ENCODE data around the gene UBL3. TPM values are rescaled to one million over a fixed set of nuclear protein-coding genes. Genes with fewer than 3 reads are reported as not detected.

UBL3 gene, protein sequence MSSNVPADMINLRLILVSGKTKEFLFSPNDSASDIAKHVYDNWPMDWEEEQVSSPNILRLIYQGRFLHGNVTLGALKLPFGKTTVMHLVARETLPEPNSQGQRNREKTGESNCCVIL
- 10 to 100 TPM; 12.3 to 14.1 (median 14.1) TPM for total RNA-seq

DNA sequence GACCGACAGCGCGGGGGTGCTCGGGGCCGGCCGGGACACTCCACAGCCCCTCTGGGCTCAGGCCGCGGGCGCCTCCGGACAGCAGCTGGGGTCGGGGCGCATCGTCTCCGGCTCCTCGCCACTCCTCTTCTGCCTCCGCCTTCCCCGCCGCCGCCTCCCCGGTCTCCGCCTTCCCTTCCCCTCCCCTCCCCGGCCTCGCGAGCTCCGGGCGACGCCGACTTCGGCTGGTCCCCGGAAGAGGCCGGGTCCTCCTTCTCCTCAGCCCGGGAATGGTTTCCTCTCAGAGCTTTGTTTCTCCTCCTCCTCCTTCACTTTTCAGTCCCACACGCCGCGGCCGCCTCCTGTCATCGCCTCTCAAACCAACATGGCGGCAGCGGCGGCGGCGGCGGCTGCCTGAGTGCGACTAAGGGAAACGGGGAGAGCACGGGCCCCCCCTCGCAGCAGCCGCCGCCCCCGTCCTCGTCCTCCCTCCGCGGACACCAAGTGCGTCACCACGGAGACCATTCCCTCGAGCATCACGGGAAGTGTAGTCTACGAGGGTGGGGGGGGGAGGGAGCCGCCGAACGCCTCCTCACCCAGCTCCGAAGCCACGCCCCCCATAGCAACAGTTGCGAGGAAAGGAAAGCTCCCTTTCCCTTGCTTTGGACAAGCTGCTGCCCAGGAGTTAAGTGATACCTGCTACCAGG, at the start of gene UBL3:
UBL3 (minus strand) TSS at position 405 of the 686 bp plus-strand sequence. CDS start 1,079 bp downstream, outside the sequence.
- Mint-ChIP-seq H3K9me3 (no peaks in the 10 kb centered on the region), H3K4me3 (peak within 1 kb of the TSS; percentile 94), H3K4me1 (ENCODE audit: low read depth) (peaks cover 31% of the 10 kb centered on the region), H3K27me3 (ENCODE audit: low read depth) (no peaks in the 10 kb centered on the region), H3K36me3 (ENCODE audit: insufficient read depth) (peaks cover 2% of the 10 kb centered on the region)
- DNase-seq (peak; percentile 93), ATAC-seq (peak; percentile 87 to 89)

DNA sequence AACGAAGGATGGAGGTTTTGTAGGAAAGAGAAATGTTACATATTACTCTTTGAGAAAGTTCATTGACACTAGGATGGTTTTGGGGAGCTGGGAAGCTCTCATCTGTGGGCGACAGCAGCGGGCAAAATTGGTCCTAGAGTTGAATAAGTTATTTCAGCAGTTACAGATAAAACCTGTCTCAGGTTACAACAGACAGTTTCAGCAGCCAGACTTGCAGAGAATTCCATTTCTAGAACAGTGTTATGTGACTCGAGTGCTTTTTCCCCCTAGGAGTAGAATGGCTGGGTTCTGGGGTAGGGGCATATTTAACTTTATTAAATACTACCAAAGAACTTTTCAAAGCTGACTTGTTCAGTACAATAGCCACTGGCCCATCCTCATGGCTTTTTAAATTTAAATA, 46.7 kb upstream of the UBL3 start:
- Mint-ChIP-seq H3K4me3 (no peak overlapping the region), H3K36me3 (ENCODE audit: insufficient read depth) (no peaks in the 10 kb centered on the region), H3K27me3 (ENCODE audit: low read depth) (peaks cover 2% of the 10 kb centered on the region), H3K9me3 (no peaks in the 10 kb centered on the region), H3K4me1 (ENCODE audit: low read depth) (peaks cover 8% of the 10 kb centered on the region)
- DNase-seq (no peak), ATAC-seq (no peak)

DNA sequence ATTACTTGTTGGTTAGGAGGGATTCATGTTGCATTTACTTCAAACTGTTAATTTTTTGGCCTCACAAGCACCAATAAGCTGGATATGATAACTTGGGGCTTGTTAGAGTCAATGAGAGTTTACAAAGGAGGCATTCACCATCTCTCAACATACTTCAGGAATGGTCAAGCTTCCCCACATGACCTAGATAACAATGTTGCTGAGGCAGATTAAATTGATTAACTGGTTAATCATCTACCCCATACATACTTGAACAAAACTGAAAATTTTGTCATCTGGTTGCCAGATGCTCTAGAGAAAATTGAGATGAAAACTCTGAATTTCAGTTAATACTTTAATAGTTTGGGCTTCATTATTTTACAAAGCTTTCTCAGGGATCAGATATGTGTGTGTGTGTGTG, 43.0 kb upstream of the UBL3 start:
- ATAC-seq (no peak), DNase-seq (no peak)
- H3K36me3 Mint-ChIP-seq (ENCODE audit: insufficient read depth), result no peaks in the 10 kb centered on the region
- H3K4me1 Mint-ChIP-seq (ENCODE audit: low read depth), result peaks cover 2% of the 10 kb centered on the region
- H3K4me3 Mint-ChIP-seq, result no peak overlapping the region
- H3K27me3 Mint-ChIP-seq (ENCODE audit: low read depth), result no peaks in the 10 kb centered on the region
- no peaks in the 10 kb centered on the region for H3K9me3 Mint-ChIP-seq

DNA sequence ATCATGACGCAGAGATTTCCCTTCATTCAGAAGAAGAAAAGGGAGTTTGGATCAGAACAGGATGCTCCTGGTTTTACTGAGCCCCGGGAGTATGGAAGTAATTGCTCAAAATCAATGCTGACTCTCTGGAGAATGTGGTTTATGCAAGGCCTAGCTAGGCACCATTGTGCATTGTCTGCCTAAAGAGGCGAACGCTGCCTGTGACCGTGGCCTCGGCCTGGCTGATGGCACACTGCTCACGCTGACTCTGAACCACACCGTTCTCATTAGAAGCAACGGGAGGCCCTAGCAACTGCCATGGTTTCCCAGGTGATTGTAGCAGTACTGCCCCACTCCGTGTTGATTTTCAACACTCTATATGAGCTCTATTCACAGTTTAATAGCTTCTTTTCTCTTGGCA, 41.7 kb upstream of the UBL3 start:
- DNase-seq (no peak), ATAC-seq (no peak)
- Mint-ChIP-seq H3K4me3 (no peak overlapping the region), H3K4me1 (ENCODE audit: low read depth) (peaks cover 2% of the 10 kb centered on the region), H3K36me3 (ENCODE audit: insufficient read depth) (no peaks in the 10 kb centered on the region), H3K27me3 (ENCODE audit: low read depth) (no peaks in the 10 kb centered on the region), H3K9me3 (no peaks in the 10 kb centered on the region)

DNA sequence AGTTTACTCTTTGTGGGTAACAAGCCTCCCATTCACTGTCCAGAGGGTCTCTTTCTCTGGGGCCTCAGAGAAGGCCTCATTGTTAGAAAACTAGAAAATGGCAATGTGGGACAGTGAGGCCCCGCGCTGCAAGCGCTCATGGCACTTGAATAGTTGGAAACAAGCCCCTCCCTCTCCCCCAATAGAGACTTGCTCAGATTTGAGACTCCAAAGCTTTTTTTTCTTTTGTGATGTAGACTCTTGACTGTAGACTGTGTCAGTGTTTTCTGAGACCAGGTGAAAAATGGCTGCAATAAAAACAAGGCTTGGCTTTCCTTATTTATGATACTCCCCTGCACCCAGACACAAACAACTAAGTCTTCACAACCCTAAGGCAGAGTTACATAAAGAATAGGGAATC, 38.7 kb upstream of the UBL3 start:
- DNase-seq, result no peak
- Mint-ChIP-seq H3K4me3 (no peak overlapping the region), H3K9me3 (no peaks in the 10 kb centered on the region), H3K27me3 (ENCODE audit: low read depth) (no peaks in the 10 kb centered on the region), H3K4me1 (ENCODE audit: low read depth) (peaks cover 11% of the 10 kb centered on the region), H3K36me3 (ENCODE audit: insufficient read depth) (no peaks in the 10 kb centered on the region)
- no peak for ATAC-seq

DNA sequence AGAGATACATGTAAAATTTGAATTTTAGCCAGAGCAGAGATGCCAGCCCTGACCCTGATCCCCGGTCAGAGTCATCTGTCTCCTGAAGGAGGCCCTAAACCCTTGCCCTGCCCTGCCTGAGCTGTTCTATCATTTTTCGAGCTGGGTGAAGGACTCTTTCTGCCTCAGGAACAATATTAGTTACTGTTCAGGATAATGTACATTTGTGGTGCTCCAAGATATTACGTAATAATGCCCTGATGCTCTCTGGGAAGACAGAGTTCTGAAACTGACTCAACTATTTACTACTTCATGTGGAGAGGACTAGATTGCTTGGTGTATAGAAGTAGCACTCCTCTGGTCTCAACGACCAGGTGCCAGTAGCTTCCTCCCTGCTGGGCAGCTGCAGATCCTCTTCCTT, 37.9 kb upstream of the UBL3 start:
- no peak overlapping the region for H3K4me3 Mint-ChIP-seq
- H3K4me1 Mint-ChIP-seq (ENCODE audit: low read depth), result peaks cover 11% of the 10 kb centered on the region
- DNase-seq (no peak), ATAC-seq (no peak)
- H3K9me3 Mint-ChIP-seq, result no peaks in the 10 kb centered on the region
- H3K36me3 Mint-ChIP-seq (ENCODE audit: insufficient read depth), result no peaks in the 10 kb centered on the region
- no peaks in the 10 kb centered on the region for H3K27me3 Mint-ChIP-seq (ENCODE audit: low read depth)

DNA sequence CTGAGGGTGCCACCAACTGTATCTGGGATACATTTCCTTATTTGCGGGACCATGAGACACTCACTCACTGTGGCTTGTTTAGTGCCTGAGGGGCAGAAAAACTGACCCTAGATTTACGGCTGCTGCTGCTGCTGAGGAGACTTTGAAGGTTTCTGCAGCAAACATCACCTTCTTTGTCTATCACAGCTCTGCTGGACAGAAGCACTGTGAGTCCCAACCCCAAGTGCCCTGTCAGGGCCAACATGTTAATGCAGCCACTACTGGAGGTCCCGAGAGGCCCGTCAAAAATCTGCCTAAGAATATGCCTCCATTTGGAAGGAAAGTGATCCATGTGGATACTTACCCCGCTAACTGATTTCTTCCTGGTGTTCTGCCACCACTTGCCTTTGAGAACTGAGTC, 37.3 kb upstream of the UBL3 start:
- peaks cover 11% of the 10 kb centered on the region for H3K4me1 Mint-ChIP-seq (ENCODE audit: low read depth)
- ATAC-seq (no peak), DNase-seq (no peak)
- H3K4me3 Mint-ChIP-seq, result no peak overlapping the region
- H3K36me3 Mint-ChIP-seq (ENCODE audit: insufficient read depth), result no peaks in the 10 kb centered on the region
- H3K27me3 Mint-ChIP-seq (ENCODE audit: low read depth), result no peaks in the 10 kb centered on the region
- H3K9me3 Mint-ChIP-seq, result no peaks in the 10 kb centered on the region

DNA sequence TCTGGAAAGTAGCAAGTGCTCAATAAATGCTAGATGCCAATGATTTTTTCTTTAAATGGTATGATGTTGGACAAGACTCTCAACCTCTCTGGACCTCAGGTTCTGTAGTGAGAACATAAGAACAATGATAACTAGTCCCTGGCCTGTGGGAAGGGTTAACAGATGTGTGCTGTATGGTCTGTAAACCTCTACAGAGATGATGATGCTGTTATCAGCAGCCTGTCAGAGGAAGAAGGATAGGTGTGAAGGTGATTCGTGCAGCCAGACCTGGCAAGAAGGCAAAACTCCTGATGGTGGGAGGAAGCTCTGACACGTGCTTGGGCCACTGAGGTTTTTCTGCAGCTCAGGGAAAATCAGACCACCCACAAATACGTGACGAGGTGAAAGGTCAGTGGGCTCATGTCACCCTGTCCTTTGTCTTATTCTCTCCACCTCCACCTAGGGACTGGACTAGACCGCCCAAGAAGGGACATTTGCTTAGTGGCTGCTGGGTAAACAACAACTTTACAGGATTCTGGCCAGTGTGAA, 36.7 kb upstream of the UBL3 start:
- H3K9me3 Mint-ChIP-seq, result no peaks in the 10 kb centered on the region
- no peak overlapping the region for H3K4me3 Mint-ChIP-seq

DNA sequence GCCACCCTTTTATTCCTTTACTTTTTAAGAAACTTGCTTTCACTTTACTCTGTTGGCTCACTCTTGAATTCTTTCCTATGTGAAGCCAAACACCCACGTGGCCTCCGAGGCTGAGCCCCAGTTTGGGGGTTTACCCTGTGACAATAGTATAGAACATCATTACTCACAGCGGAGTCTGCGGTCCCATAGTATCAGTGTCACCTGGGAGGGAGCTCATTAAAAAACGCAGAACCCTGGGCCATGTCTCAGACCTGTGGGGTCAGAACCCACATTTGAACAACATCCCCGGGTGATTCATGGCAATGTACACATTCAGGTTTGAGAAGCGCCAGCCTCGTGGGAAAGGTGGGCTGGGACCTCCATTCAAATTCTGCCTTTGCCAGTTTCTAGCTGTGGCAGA, 36.0 kb upstream of the UBL3 start:
- ATAC-seq (peak; percentile 91 to 96), DNase-seq (peak; percentile 22)
- Mint-ChIP-seq H3K27me3 (ENCODE audit: low read depth) (no peaks in the 10 kb centered on the region), H3K36me3 (ENCODE audit: insufficient read depth) (no peaks in the 10 kb centered on the region), H3K9me3 (no peaks in the 10 kb centered on the region), H3K4me3 (no peak overlapping the region), H3K4me1 (ENCODE audit: low read depth) (peaks cover 11% of the 10 kb centered on the region)

More for the DNA sequence above, 36.7 kb upstream of the UBL3 start:
- DNase-seq (no peak), ATAC-seq (peak in 1 of 2 donors; percentile 28)
- no peaks in the 10 kb centered on the region for H3K36me3 Mint-ChIP-seq (ENCODE audit: insufficient read depth)
- H3K27me3 Mint-ChIP-seq (ENCODE audit: low read depth), result no peaks in the 10 kb centered on the region
- peaks cover 11% of the 10 kb centered on the region for H3K4me1 Mint-ChIP-seq (ENCODE audit: low read depth)

DNA sequence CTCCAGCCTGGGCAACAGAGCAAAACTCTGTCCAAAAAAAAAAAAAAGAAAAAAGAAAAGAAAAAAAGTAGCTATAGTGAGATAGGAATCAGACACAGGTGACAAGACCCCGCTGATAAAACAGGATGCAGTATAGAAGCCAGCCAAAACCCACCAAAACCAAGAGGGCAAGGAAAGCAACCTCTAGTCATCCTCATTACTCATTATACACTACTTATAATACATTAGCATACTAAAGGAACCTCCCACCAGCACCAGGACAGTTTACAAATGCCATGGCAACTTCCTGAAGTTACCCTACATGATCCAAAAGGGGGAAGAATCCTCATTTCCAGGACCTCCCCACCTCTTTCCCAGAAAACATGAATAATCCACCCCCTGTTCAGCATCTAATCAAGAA, 35.6 kb upstream of the UBL3 start:
- Mint-ChIP-seq H3K4me1 (ENCODE audit: low read depth) (peaks cover 10% of the 10 kb centered on the region), H3K4me3 (no peak overlapping the region), H3K36me3 (ENCODE audit: insufficient read depth) (no peaks in the 10 kb centered on the region), H3K27me3 (ENCODE audit: low read depth) (no peaks in the 10 kb centered on the region), H3K9me3 (no peaks in the 10 kb centered on the region)
- no peak for DNase-seq
- ATAC-seq, result peak; percentile 31 to 38

DNA sequence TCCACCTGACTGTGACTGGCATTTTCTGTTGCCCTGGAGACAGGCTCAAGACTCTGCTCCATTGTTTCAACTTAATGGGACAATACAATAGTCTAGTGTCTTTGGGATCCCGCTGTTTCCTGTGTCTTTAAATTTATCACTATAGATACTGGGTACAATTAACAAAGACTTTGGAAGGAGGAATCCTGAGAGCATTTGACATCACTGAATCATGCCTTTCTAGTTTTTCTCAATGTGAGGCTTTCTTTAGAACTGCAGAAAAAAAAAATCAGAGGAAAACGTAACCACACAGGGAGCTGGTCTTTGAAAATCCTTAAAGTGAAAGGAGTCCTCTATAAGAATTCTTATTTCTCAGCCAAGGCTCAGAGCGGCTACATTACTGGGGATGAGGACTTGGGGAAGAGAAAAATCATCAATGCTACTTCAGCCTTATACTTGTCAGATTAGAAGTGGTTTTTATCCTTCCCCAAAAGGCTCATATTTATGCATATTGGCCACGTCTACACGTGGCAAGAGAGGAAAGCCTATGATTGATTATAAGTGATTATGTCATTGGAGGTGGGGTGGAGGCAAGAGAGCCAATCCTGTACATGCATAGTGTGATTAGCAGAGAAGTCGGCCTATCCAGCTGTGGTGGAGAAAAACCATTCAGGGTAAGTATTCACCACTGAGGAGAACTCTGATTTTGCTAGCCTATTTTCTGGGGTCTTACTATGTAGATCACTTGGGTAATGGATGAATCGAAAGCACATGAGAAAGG, 34.4 kb upstream of the UBL3 start:
- DNase-seq, result no peak

DNA sequence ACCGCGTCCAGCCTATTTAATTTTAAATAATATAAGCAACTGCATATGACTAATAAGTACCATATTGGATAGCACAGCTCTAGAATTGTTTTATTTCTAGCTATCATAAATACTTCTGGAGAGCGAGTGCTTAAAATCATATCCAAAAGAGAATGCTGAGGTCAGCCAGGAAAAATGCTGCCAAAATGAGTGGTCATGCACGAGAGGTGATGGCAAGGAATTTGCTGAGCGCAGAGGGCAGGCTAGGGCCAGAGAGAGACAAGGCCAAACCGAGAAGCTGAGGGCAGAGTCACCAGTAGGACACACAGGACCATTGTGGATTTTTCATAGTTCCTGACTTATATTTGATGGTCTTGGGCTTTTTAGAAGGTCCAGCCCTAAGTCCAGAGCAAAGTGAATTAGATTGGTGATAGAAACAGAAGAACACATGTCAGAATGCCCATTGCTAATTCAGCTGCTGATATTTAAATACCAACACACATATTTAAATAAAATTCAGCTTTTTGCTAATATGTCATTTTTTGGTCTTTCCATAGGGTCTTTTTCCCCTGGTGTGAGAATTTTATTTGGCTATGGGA, 33.6 kb upstream of the UBL3 start:
- peaks cover 10% of the 10 kb centered on the region for H3K4me1 Mint-ChIP-seq (ENCODE audit: low read depth)
- H3K36me3 Mint-ChIP-seq (ENCODE audit: insufficient read depth), result no peaks in the 10 kb centered on the region
- H3K27me3 Mint-ChIP-seq (ENCODE audit: low read depth), result peaks cover 3% of the 10 kb centered on the region
- DNase-seq, result no peak
- H3K9me3 Mint-ChIP-seq, result no peaks in the 10 kb centered on the region
- ATAC-seq, result no peak
- H3K4me3 Mint-ChIP-seq, result no peak overlapping the region

More for the DNA sequence above, 34.4 kb upstream of the UBL3 start:
- Mint-ChIP-seq H3K4me3 (no peak overlapping the region), H3K9me3 (no peaks in the 10 kb centered on the region), H3K27me3 (ENCODE audit: low read depth) (peaks cover 3% of the 10 kb centered on the region), H3K36me3 (ENCODE audit: insufficient read depth) (no peaks in the 10 kb centered on the region), H3K4me1 (ENCODE audit: low read depth) (peaks cover 10% of the 10 kb centered on the region)
- ATAC-seq, result no peak

DNA sequence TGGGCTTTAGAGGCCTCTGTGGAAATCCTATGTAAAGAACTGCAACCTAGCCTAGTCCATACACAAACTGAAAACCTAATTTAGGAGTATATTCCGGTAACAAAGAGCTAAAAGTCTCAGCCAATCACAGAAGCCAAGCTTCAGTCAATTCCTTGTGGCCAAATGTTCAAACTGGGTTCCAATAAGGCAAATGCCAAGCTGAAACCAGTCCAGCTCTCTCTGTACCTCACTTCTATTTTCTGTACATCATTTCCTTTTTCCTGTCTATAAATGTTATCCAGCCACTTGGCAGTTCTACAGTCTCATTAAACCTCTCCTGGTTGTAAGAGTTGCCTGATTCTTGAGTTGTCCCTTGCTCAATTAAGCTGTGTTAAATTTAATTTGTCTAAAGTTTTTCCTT, 31.7 kb upstream of the UBL3 start:
- ATAC-seq, result no peak
- H3K4me3 Mint-ChIP-seq, result no peak overlapping the region
- H3K4me1 Mint-ChIP-seq (ENCODE audit: low read depth), result peaks cover 10% of the 10 kb centered on the region
- H3K9me3 Mint-ChIP-seq, result no peaks in the 10 kb centered on the region
- H3K27me3 Mint-ChIP-seq (ENCODE audit: low read depth), result peaks cover 3% of the 10 kb centered on the region
- no peak for DNase-seq
- no peaks in the 10 kb centered on the region for H3K36me3 Mint-ChIP-seq (ENCODE audit: insufficient read depth)

DNA sequence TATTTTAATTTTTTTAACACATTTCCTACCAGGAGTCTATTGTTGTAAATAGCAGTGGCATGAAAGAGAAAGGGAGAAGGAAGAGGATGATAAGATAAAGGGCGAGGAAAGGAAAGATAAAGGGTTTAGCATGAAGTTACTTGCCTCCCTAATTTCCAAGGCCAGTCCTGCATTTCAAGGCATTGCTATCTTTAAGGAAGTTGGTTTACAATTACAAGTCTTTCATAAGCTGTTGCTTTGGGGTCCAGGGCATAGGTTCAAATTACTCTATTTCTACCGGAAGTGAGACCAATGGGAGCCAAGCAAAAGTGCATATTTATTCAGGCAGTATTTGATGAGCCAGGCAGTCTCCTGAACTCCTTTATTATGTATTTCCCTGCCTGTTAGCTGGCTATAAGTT, 27.7 kb upstream of the UBL3 start:
- ATAC-seq, result no peak
- Mint-ChIP-seq H3K27me3 (ENCODE audit: low read depth) (peaks cover 18% of the 10 kb centered on the region), H3K9me3 (no peaks in the 10 kb centered on the region), H3K4me3 (no peak overlapping the region), H3K36me3 (ENCODE audit: insufficient read depth) (no peaks in the 10 kb centered on the region), H3K4me1 (ENCODE audit: low read depth) (no peaks in the 10 kb centered on the region)
- no peak for DNase-seq
